HepG2 (cell line): ENCODE measurements around the gene GHR. TPM values are rescaled to one million over a fixed set of nuclear protein-coding genes. Genes with fewer than 3 reads are reported as not detected.

Experiments used
- ATAC-seq: fragments of 200-7000 bp; cut with Tn5 transposase; 3 replicates; pipeline ENCODE4 v1.9.1; 2020; ENCODE audit warnings: mild to moderate bottlenecking, moderate library complexity
- BruUV-seq: library from RNA; stranded (reverse); fragments of 400-500 nt; replicated peaks from 2 replicates; lab custom pipeline; 2021; lab: Mats Ljungman, UMichigan
- CTCF ChIA-PET: fragments of 300-600 bp; formaldehyde crosslinking; extraction: SDS; loops from one replicate; lab custom pipeline; 2021; ENCODE audit warnings: low total read pairs, inconsistent platforms, low intra/inter-chr PET ratio; lab: Yijun Ruan, JAX
- POLR2A ChIA-PET: fragments of 350-600 bp; sonication (Branson Sonifier 250); formaldehyde crosslinking; loops from one replicate; lab custom pipeline; 2020; ENCODE audit warnings: antibody characterized with exemption, inconsistent platforms; lab: Yijun Ruan, JAX
- DNase-seq: peaks from one replicate; pipeline ENCODE4 v3.0.0-alpha.2; 2015; ENCODE audit warnings: low spot score
- FAIRE-seq: peaks from 3 replicates; lab custom pipeline; 2011; peaks lifted over from hg19 to GRCh38; lab: Jason Lieb, UNC
- H2AFZ ChIP-seq: one replicate; pipeline ENCODE4 v1.6.1; 2011; ENCODE audit warnings: low read length, inconsistent platforms
- H3K27ac ChIP-seq: fragments of 300-600 bp; 3 replicates; pipeline ENCODE4 v1.8.0; 2011; ENCODE audit warnings: mixed run types, mild to moderate bottlenecking, mixed read lengths, low read length, inconsistent platforms; ENCODE audit not compliant: insufficient read depth; ENCODE audit errors: extremely low read length
- H3K27me3 ChIP-seq, 2 experiments: fragments of 200-600 bp in 1 of 2; 2 replicates in 1 of 2; 3 replicates in 1 of 2; pipeline versions ENCODE4 v1.6.0 to v1.8.0; 2011; ENCODE audit warnings: low read length in 2 of 2, mild to moderate bottlenecking in 2 of 2, moderate library complexity in 2 of 2, inconsistent platforms in 1 of 2; ENCODE audit not compliant: insufficient read depth in 2 of 2, control insufficient read depth in 1 of 2
- H3K36me3 ChIP-seq, 2 experiments: fragments of 200-600 bp in 1 of 2; replicated peaks in 1 of 2; 2 replicates in 1 of 2; 3 replicates in 1 of 2; pipeline versions ENCODE4 v1.5.1 to v1.8.0; 2011; ENCODE audit warnings: low read length in 2 of 2, inconsistent platforms in 1 of 2; ENCODE audit not compliant: insufficient read depth in 2 of 2, control insufficient read depth in 1 of 2
- H3K4me1 ChIP-seq: 2 replicates; pipeline ENCODE4 v1.5.1; 2012; ENCODE audit warnings: low read length, inconsistent platforms; ENCODE audit not compliant: insufficient read depth
- H3K4me2 ChIP-seq: 2 replicates; pipeline ENCODE4 v1.6.0; 2011; ENCODE audit warnings: low read depth, low read length, inconsistent platforms
- H3K4me3 ChIP-seq, 3 experiments: fragments of 200-600 bp in 1 of 3; sonication (generic), shearing (Covaris generic) in 1 of 3; replicated peaks in 1 of 3; 2 replicates each; pipeline ENCODE4 v1.5.1; 2011 to 2016; ENCODE audit warnings: low read length in 3 of 3, inconsistent platforms in 2 of 3, low read depth in 2 of 3, mild to moderate bottlenecking in 2 of 3, control low read depth in 1 of 3, mixed read lengths in 1 of 3; ENCODE audit not compliant: insufficient read depth in 1 of 3
- H3K79me2 ChIP-seq: one replicate; pipeline ENCODE4 v1.6.1; 2011; ENCODE audit warnings: low read length, inconsistent platforms; ENCODE audit not compliant: insufficient read depth
- H3K9ac ChIP-seq: 2 replicates; pipeline ENCODE4 v1.6.0; 2011; ENCODE audit warnings: mild to moderate bottlenecking, low read depth, low read length, inconsistent platforms; ENCODE audit not compliant: insufficient read depth
- H3K9me3 ChIP-seq: 2 replicates; pipeline ENCODE4 v1.5.1; 2012; ENCODE audit warnings: mild to moderate bottlenecking, low read length
- H4K20me1 ChIP-seq: 2 replicates; pipeline ENCODE4 v1.6.0; 2011; ENCODE audit warnings: inconsistent platforms, mild to moderate bottlenecking, low read length, moderate library complexity; ENCODE audit not compliant: insufficient read depth
- GABPA ChIP-seq, 2 experiments: IDR thresholded peaks; 2 replicates each; pipeline ENCODE4 v1.6.1; 2011 to 2016; ENCODE audit warnings: low read depth in 2 of 2, low read length in 1 of 2, missing biosample characterization in 1 of 2, missing genetic modification characterization in 1 of 2
- GLMP ChIP-seq: sonication (generic); formaldehyde crosslinking; IDR thresholded peaks from 2 replicates; pipeline ENCODE4 v1.9.0; 2021; ENCODE audit warnings: missing genetic modification reagents, mild to moderate bottlenecking, borderline replicate concordance
- NFE2 ChIP-seq: sonication (generic); formaldehyde crosslinking; IDR thresholded peaks from 2 replicates; pipeline ENCODE4 v1.4.0; 2020; ENCODE audit warnings: missing genetic modification reagents
- ZMAT5 ChIP-seq: sonication (generic); formaldehyde crosslinking; IDR thresholded peaks from 2 replicates; pipeline ENCODE4 v1.5.0; 2020; ENCODE audit warnings: mild to moderate bottlenecking, low read depth, missing genetic modification reagents, borderline replicate concordance
- ZNF883 ChIP-seq: sonication (generic); formaldehyde crosslinking; IDR thresholded peaks from 2 replicates; pipeline ENCODE4 v1.5.1; 2020; ENCODE audit warnings: mild to moderate bottlenecking, missing genetic modification reagents; ENCODE audit errors: not compliant biosample characterization
- WGBS: methylation state at CpG from one replicate; pipeline ENCODE4 v1.1.6; 2017; ENCODE audit warnings: low lambda C conversion rate; 5-methylcytosine and 5-hydroxymethylcytosine counted together
- in situ Hi-C: cut with HindIII; loops from 2 replicates; pipeline ENCODE4 v1.10.0; 2017; ENCODE audit warnings: low pct_unique_long_range_greater_than_20kb; ENCODE audit not compliant: extremely low pct_ligation_motif_present
- intact Hi-C: fragments of 100-400 bp; cut with micrococcal nuclease; formaldehyde crosslinking; loops from one replicate; pipeline ENCODE4 v1.10.0; 2022; ENCODE audit not compliant: unreplicated experiment
- polyA plus RNA-seq, 8 experiments: library from polyadenylated mRNA; depleted of rRNA in 3 of 8; stranded (reverse) in 7 of 8; unstranded in 1 of 8; fragments of >200 nt; fragmentation: Illumina TruSeq in 4 of 8; extraction: Trizol in 4 of 8; gene quantifications; 2 replicates each; pipeline versions ENCODE4 v1.2.1 to v1.2.3, GENCODE V29; 2011 to 2016; ENCODE audit warnings: low read depth in 4 of 8, missing spikeins in 1 of 8, mixed read lengths in 1 of 8; ENCODE audit not compliant: insufficient read depth in 1 of 8
- total RNA-seq, 5 experiments: library from RNA; depleted of rRNA; stranded (reverse); fragments of >200 nt; fragmentation: Illumina TruSeq; extraction: Trizol; gene quantifications; 2 replicates each; pipeline ENCODE4 v1.2.3, GENCODE V29; 2016; ENCODE audit warnings: low read depth in 1 of 5

Gene GHR
- total and polyA plus RNA-seq, 2 of the 13 experiments (the other 11 are each of a cell fraction or from before 2014, with no cell fraction given): 0.07 TPM; not detected in 1

GRCh38 chr5:42753099-42753498 lies 329.9 kb downstream of the GHR start (continued):
- TF ChIP-seq GLMP: no peak
- no peak for TF ChIP-seq ZNF883 (CRISPR knock-in tag)
- TF ChIP-seq ZMAT5 (CRISPR knock-in tag): no peak

- Histone ChIP-seq H3K9me3 (no peaks in the 10 kb centered on the region), H3K79me2 (no peaks in the 10 kb centered on the region), H3K27ac (no peak within 1 kb of the TSS), H3K4me3 (no peak within 1 kb of the TSS), H3K9ac (no peak within 1 kb of the TSS), H3K4me1 (no peaks in the 10 kb centered on the region), H3K4me2 (no peak within 1 kb of the TSS), H2AFZ (no peak within 1 kb of the TSS), H4K20me1 (no peaks in the 10 kb centered on the region), H3K27me3 (peaks cover 0 to 4% of the 10 kb centered on the region in 2 experiments; a peak in 1 of 5 replicates), H3K36me3 (no peaks in the 10 kb centered on the region)
- ChIA-PET POLR2A (no interaction called here), CTCF (no interaction called here)
- in situ Hi-C loops: loop anchor here (25.0 kb wide), 1 partner anchor 895 kb away; the partner anchor contains the start of gene OXCT1
- ATAC-seq: no peak; the same call in 2 of the 3 replicates
- intact Hi-C loops: no loop called here
- no peak for FAIRE-seq
- no TSS peak for BruUV-seq
- WGBS: 60% methylated on average over 35 of the region's 35 CpGs
- TF ChIP-seq NFE2: no peak
- peak; percentile 35 for TF ChIP-seq GABPA (IDR thresholded peaks at IDR 0.05; ENCODE audit: low read depth, low read length)
- peak; percentile 52 for TF ChIP-seq GABPA (CRISPR knock-in tag; IDR thresholded peaks at IDR 0.05; ENCODE audit: low read depth)
- DNase-seq: no peak
Measured at GRCh38 chr5:42756606-42757601, 333.7 kb downstream of the GHR start, which contains the start of gene CCDC152. Gene CCDC152, plus strand, starts transcription at chr5:42756818. Its CDS starts 2,304 bp downstream, at chr5:42759122.
